HG03175 (cell line): ENCODE measurements around the gene TMEFF1.

Experiments
- ATAC-seq: cut with Tn5 transposase; IDR thresholded peaks from one replicate; pipeline ENCODE4 v1.9.1; 2021; ENCODE audit warnings: mild to moderate bottlenecking, moderate library complexity; ENCODE audit not compliant: unreplicated experiment

Gene TMEFF1

DNA sequence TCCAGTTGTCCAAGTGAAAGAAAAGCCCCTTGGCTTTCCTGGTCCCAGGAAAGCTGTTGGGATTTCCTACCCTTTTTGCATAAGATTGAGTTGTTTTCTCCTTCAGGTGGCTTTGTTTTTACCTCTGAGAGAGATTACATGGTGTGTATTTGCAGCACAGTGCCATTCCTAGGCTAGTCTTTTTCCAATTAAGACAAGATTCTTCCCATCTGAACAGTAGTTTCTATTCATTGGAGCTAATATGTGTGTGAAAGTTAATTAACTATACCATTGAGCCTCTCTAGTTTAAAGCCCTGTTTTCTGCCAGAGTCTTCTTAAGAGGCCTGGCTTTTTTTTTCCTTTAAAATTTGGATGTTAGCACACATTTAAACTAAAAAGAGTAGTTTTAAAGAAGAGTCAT, 25.9 kb upstream of the TMEFF1 start:
- ATAC-seq = no peak

DNA sequence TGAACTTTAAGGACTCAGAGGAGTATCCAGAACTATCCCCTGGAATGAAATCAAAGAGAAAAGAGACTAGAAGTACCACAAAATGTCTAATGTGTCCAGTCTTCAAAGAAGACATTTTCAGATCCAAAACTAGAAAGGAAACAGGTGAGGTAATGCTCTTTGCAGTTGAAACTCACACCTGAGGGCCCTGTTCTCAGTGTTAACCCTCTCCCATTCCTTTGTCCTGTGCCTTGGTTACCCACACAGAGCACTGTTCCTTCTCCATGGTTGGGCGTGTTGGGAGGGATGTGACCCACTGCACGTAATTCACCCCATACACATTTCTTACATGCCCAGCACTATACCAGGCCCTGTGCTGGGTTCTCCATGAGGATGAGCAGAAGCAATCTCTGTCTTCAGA, 24.7 kb upstream of the TMEFF1 start:
- no peak for ATAC-seq

DNA sequence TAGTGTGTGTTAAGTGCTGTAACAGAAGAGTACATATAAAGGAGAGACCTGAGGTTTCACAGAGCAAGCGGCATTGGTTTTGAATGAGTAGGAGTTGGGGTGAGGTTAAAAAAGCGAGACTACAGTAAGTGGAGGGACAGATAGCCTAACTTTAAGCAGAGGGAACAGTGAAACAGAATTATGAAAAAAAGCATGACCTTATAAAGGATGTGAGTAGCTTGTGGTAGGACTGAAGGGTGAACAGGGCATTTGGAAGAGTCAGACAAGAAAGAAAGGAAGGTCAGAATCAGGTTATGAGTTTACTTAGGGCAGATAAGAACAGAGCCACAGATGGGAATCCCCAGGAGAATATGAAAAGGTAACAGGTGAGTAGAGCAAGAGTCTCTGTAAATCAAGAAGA, 23.5 kb upstream of the TMEFF1 start:
- ATAC-seq = no peak

DNA sequence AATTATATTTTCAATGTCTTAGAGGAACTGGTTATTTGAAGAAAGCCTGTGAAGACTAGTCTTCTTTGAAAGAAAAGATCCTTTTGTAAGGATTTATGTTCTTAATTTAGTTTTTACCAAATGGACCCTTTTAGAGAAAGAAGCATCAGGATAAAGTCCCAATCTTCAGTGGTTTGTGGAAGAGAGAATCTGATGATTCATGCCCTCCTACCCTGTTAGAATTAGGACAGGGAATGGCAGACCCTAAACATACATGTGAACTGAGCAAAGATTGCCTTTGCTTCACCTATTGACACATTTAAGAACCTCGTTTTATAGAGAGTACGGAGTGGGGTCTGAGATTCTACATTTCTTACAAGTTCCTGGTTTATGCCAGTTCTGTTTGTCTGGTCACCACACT, 20.1 kb upstream of the TMEFF1 start:
- ATAC-seq = no peak

DNA sequence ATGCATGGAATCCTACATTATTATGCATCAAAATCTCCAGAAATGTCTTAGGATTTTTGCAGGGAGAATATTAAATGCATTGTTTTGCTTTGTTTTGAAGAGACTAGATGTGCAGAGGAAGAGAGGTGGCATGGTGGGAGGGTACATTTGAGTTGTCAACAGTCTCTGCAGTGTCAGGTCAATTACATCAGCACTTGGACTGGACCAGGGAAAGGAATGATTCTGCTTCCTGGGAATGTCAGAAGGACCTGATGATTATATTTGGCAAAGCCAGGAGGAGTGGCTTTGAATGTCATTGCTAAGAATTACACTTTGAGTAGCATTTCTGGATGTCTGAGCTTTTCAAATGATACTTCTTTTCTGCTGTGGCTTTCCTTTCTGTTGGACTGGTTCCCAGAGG, 17.5 kb upstream of the TMEFF1 start:
- no peak for ATAC-seq

DNA sequence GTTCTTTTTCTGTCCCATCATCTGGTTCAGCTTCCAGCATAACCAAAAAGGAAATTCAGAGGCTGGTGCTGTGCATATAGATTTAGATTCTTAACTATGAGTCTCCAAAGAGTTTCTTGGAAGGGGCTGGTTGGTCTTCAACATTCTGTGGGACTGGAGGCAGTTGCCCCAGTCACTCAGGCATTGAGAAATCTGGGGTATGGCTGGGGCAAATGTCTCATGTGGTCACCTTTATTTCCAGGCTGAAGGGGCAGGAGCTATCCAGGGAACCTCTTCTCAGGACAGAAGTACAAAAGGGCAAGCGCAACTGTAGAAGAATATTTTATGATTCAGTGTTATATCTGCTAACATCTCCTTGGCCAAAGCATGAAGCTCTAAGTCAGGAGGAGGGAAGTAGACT, 15.4 kb upstream of the TMEFF1 start:
- ATAC-seq = no peak

DNA sequence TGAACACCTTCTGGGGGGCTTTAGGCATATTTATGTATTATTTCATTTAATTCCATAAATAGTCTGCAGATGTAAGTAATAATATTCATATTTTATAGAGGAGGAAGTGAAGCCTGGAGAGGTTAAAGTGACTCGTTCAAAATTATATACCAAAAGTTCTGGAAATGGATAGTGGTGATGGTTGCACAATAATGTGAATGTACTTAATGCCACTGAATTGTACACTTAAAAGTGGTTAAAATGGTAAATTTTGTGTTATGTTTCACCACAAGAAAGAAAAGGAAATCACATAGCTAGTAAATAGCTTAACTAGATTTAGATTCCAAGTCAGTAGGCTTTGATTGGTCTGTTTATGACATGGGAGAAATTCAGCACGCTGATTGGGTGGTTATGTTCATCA, 13.0 kb upstream of the TMEFF1 start:
- ATAC-seq = no peak

DNA sequence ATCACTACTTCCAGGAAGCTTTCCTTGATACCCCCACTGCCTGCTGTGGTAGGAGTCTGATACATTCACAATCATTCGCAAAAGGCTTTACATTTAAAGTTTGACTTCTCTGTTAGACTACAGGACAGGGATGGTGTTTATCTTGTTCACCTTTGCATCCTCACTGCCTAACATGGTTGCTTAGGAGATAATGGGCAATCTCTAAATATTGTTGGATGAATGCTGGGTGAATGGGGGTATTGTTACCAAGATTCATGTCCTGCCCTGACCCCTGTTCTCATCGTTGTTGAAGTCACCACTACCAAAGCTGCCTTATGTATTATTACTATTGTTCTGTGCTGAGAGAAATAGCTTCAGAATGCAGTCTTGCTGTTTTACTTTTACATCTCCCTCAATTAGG, 7.7 kb upstream of the TMEFF1 start:
- ATAC-seq = no peak

DNA sequence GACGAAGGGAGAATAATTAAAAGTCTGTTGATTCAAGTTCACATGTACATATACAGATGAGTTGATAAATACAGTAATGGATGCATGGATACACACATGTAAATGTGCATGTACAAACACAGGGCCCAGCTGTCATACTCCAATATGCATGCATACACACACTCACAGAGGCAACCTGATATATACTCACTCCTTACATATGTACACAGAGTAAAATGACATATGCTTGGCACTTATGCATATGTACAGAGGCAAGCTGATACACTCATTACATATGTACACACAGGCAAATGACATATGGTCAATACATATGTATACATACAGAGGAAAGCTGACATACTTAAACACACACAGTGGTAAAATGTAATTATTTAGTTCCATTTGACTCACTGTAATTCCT, 7.2 kb upstream of the TMEFF1 start:
- ATAC-seq = no peak

DNA sequence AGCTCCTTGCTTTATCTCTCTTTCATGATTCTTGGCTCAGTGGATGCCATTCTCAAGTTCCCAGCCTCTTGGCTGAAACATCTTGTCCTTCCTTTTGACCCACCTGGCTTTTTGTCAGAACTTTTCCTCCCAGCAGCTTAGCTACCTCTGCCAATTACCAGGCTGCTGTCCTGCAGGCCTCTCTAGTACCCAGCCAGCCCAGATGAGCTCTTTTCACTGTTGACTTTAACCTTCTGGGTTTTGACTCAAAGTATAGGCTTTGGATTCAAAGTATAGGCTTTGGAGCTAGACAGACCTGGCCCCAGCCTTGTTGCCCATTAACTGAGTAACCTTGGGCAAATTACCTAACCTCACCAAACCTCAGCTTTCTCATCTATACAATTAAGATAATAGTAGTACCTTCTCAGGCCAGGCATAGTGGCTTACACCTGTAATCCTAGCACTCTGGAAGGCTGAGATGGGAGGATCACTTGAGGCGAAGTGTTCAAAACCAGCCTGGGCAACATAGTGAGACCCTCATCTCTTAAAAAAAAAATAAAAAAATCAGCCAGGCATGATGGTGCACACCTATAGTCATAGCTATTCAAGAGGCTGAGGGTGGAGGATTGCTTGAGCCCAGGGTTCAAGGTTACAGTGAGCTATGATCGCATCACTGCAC, 6.6 kb upstream of the TMEFF1 start:
- no peak for ATAC-seq

DNA sequence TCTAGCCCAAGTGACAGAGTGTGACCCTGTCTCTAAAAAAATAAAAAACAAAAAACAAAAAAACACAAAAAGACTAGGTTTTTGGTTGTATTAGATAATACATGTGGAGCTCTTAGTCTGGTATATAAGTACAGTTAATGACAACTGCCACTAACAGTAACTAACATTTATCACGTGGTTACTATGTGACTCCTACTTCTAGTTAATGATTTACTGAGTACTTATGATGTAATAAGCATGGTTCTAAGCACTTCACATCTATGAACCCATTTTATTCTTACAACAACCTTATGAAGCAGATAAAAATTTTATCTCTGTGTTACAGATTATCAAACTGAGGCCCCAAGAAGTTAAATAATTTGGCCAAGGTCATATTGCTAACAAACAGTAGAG, 6.1 kb upstream of the TMEFF1 start:
- peak; percentile 83 for ATAC-seq

DNA sequence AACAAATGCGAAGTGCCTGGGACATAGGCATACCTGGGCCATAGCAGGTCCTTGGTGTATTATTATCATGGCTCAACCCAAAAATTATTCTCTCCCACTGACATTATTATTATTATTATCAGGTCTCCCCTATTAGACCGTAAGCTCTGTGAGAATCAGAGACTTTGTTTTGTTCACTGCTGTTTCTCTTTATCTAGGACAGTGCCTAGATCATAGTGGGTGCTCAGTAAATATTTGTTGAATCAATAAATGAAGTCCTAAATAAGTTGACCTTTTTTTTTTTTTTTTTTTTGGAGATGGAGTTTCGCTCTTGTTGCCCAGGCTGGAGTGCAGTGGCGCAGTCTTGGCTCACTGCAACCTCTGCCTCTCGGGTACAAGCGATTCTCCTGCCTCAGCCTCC, 4.9 kb upstream of the TMEFF1 start:
- ATAC-seq = no peak

DNA sequence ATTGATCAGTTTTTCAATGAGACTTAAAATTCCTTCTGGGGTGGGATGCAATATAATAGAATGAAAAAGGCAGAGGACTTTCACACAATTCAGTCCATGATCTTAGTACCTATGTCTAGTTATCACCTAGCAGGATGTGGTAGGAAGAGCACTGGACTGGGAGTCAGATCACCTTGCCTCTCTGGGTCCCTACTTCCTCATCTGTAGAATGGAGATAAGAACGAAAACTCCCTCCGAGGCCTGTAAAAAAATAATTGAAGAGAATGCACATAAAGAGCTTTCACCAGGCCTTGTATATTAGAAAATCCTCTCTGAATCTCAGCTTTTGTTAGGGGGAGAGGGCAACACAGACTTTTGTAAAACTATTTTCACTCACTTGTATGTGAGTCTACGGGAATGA, 681 bp upstream of the TMEFF1 start:
- ATAC-seq = no peak

DNA sequence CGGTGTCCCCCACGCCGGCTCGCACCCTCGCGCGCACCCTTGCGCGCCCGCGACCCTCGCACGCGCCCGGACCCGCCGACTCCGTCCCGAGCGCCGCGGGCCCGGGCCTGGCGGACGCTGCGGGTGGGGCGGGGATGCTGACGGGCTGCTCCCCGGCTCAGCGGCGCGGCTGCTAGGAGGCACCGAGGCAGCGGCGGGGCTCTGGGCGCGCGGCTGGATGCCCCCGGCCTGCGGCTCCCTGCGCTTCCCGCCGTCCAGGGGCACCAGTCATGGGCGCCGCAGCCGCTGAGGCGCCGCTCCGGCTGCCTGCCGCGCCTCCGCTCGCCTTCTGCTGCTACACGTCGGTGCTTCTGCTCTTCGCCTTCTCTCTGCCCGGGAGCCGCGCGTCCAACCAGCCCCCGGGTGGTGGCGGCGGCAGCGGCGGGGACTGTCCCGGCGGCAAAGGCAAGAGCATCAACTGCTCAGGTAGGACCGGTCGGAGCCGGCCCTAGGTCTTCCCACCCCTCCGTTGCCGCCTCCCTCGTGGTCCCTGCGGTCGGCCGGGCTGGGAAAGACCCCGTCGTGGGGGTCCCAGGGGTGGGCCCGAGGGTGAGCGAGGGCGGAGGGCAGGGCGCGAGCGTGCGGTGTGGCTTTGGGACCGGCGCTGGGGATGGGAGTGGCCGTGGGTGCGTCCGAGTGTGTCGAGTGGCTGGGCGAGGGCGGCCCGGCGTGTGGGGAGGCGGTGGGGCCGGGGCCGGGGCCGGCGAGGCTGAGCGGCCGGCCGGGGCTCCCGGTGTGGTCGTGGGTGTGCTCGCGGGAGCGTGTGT, 530 bp downstream of the TMEFF1 start:
- peak; percentile 65 for ATAC-seq

DNA sequence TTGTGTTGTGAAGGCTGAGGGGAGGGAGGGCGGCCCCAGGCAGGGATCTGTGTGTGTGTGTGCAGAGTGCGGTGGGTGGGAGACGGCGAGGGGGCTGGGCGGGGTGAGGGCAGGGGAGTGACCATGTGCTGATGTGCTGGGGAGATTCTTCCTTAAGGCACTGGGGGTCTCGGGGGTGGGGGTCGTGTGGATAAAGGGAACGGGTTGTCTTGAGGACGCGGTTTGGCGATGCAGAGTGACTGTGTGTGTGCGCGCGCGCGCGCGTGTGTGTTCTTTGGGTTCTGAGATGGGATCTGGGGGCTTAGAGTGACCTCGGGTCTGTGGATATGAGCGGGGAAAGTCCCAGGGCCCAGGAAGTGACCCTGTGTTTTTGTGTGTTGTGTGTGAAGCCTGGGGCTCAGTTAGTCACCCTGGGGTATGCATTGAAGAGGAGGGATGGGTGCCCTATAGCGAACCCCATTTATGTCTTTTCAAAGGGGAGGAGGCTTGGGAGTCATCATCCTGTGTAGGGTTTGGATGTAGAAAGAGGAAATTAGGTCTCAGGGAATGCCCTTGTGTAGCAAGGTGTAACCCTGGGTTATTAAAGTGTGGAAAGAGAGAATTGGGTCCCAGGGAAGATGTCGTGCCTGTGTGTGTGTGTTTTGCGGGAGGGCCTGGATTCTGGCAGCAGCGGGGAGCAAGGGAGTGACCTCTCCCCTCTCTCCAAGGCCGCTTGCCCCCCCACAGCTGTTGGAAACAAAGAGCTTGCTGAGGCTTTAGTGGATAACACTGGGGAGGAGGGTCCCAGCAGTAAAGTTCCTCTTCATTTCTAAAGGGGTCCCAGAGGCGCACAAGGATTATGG, 1.4 kb downstream of the TMEFF1 start:
- no peak for ATAC-seq

DNA sequence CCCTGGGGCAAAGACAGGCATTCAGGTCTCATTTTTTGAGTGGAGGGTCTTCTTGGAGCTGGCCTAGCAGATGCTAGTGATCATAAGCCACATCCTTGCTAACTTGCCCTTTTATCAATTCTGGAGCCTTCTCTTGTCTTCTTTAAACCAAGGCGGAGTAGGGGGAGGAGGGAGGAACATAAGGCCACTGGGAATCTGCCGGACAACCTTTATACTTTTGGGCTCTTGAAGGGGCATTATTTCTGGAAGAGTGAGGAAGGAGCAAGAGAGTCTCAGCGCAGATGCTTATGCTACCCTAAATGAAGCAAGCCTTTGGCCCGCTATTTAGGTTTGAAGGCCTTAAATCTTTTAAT, 2.0 kb downstream of the TMEFF1 start:
- no peak for ATAC-seq

DNA sequence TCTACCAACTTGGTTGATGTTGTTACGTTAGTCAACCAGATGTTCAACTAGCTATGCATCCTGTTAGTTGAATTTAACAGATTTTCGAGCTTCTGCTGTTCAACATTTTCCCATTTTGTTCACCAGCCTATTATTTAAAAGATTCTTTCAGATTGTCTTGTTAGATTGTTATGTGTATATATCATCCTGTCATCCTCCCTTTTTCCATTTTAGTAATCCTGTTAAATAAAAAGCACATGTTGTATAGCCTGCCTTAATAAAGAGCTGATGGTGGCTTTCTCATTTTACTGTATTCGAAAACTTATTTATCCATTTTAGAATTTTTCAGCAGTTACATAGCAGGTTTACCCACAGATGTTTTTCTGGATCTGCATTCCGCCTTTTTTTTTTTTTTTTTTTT, 4.3 kb downstream of the TMEFF1 start:
- no peak for ATAC-seq

DNA sequence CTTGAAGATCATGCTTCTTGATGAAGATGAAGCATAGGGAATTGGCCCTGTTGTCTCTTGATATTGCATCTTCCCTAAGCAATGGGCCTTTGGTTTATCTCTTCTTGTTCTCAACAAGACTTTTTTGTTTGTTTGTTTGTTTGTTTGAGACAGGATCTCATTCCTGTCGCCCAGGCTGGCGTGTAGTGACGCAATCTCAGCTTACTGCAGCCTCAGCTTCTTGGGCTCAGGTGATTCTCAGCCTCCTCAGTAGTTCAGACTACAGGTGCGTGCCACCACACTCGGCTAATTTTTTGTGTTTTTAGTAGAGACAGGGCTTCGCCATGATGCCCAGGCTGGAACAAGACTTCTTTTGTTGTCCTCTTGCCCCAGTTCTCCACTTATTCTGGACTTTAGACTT, 5.2 kb downstream of the TMEFF1 start:
- no peak for ATAC-seq

DNA sequence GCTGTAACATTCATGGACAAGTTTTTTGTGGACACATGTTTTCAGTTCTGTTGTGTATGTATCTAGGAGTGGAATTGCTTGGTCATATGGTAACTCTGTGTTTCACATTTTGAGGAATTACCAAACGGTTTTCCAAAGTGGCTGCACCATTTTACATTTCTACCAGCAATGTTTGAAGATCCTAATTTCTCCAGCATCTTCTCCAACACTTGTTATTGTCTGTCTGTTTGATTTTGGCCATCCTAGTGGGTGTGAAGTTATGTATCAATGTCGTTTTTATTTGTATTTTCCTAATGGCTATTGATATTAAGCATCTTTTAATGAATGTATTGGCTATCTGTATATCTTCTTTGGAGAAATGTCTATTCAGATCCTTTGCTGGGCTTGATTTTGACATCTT, 6.9 kb downstream of the TMEFF1 start:
- ATAC-seq = no peak

DNA sequence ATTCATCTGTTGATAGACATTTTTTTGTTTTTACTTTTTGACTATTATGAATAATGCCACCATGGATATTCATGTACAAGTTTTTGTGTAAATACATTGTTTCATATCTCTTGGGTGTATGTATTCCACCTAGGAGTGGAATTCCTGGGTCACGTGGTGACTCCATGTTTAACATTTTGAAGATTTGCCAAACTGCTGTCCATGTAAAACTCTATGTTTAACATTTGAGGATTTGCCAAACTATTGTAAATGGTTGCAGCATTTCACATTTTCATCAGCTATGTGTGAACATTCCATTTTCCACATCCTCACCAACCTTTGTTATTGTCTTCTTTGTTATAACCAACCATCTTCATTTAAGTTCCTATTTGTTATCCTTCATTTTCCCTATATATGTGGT, 12.2 kb downstream of the TMEFF1 start:
- ATAC-seq = no peak

DNA sequence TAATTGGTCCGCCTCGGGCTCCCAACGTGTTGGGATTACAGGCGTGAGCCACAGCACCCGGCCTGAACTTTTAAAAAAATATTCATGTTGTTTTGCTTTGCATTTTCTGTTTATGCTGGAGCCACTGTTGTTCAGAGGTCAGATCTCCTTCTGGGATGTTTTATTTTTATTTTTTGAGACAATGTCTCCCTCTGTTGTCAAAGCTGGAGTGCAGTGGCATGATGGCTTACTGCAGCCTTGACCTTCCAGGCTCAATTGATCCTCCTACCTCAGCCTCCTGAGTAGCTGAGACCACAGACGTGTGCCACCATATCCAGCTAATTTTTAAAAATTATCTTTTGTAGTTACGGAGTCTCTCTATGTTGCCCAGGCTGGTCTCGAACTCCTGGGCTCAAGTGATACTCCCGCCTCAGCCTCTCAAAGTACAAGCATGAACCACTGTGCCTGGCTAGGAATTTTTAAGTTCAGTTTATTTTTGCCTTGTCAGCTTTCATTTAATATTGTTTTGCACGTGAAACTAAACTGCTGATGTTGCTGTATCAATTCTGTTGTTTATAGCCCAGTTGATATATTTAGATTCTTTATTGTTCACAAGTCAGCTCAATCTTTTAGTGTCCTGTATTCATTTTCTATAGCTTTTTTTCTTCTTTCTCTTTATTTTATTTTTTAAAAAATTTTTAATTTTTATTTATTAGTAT, 13.7 kb downstream of the TMEFF1 start:
- ATAC-seq = no peak
